Endothelial cell of umbilical vein (primary cell): ENCODE results near the gene DGKI. TPM values are rescaled to one million over a fixed set of nuclear protein-coding genes. Genes with fewer than 3 reads are reported as not detected.

Source experiments
- BruUV-seq: library from RNA; stranded (reverse); fragments of 400-500 nt; replicated peaks from 2 replicates; lab custom pipeline; 2021; lab: Mats Ljungman, UMichigan
- CTCF ChIA-PET: fragments of 300-600, 350-600 bp; sonication (Branson Sonifier 250); formaldehyde crosslinking; loops from one replicate; lab custom pipeline; 2021; ENCODE audit warnings: antibody characterized with exemption, inconsistent platforms; lab: Charles Lee
- POLR2A ChIA-PET: fragments of 300-600, 350-600 bp; sonication (Branson Sonifier 250); formaldehyde crosslinking; loops from one replicate; lab custom pipeline; 2021; ENCODE audit warnings: antibody characterized with exemption, inconsistent platforms; lab: Charles Lee
- DNase-seq: peaks from one replicate; pipeline ENCODE4 v3.0.0-alpha.2; 2011; ENCODE audit warnings: low read depth, low spot score
- FAIRE-seq: peaks from 2 replicates; lab custom pipeline; 2011; peaks lifted over from hg19 to GRCh38; lab: Jason Lieb, UNC
- H2AFZ ChIP-seq: 2 replicates; pipeline ENCODE4 v1.6.0; 2012; ENCODE audit warnings: low read depth, low read length, control low read depth, inconsistent platforms
- H3K27ac ChIP-seq: 2 replicates; pipeline ENCODE4 v1.5.1; 2011; ENCODE audit warnings: low read depth, mild to moderate bottlenecking, control low read depth, low read length, moderate library complexity; ENCODE audit not compliant: insufficient read depth
- H3K27me3 ChIP-seq, 2 experiments: 2 replicates each; pipeline versions ENCODE4 v1.6.0 to v1.6.1; 2011; ENCODE audit warnings: low read length in 2 of 2, mixed read lengths in 1 of 2; ENCODE audit not compliant: control insufficient read depth in 2 of 2, insufficient read depth in 2 of 2
- H3K36me3 ChIP-seq, 2 experiments: 2 replicates in 1 of 2; 3 replicates in 1 of 2; pipeline ENCODE4 v1.5.1; 2011; ENCODE audit warnings: low read length in 2 of 2, mild to moderate bottlenecking in 1 of 2, moderate library complexity in 1 of 2; ENCODE audit not compliant: control insufficient read depth in 2 of 2, insufficient read depth in 2 of 2; ENCODE audit errors: extremely low read depth in 1 of 2
- H3K4me1 ChIP-seq: 3 replicates; pipeline ENCODE4 v1.5.1; 2011; ENCODE audit warnings: mild to moderate bottlenecking, low read length; ENCODE audit not compliant: control insufficient read depth, insufficient read depth; ENCODE audit errors: extremely low read depth
- H3K4me2 ChIP-seq: 2 replicates; pipeline ENCODE4 v1.6.1; 2011; ENCODE audit warnings: low read length, control low read depth, mixed read lengths; ENCODE audit not compliant: insufficient read depth
- H3K4me3 ChIP-seq, 3 experiments: fragments of 200-600 bp in 1 of 3; sonication (generic), shearing (Covaris generic) in 1 of 3; replicated peaks in 1 of 3; 2 replicates each; pipeline ENCODE4 v1.5.1; 2011 to 2016; ENCODE audit warnings: control low read depth in 3 of 3, low read length in 3 of 3, mild to moderate bottlenecking in 2 of 3, inconsistent platforms in 1 of 3, low read depth in 1 of 3, moderate library complexity in 1 of 3; ENCODE audit not compliant: insufficient read depth in 1 of 3
- H3K79me2 ChIP-seq: 2 replicates; pipeline ENCODE4 v1.6.0; 2012; ENCODE audit warnings: low read length, inconsistent platforms; ENCODE audit not compliant: control insufficient read depth, insufficient read depth
- H3K9ac ChIP-seq: replicated peaks from 2 replicates; pipeline ENCODE3; 2011; ENCODE audit warnings: low read length, control low read depth; ENCODE audit not compliant: insufficient read depth; ENCODE audit errors: extremely low read depth
- H3K9me1 ChIP-seq: replicated peaks from 3 replicates; pipeline ENCODE4 v1.6.0; 2011; ENCODE audit warnings: mild to moderate bottlenecking, low read length; ENCODE audit not compliant: control insufficient read depth, insufficient read depth; ENCODE audit errors: extremely low read depth
- H3K9me3 ChIP-seq: replicated peaks from 2 replicates; pipeline ENCODE4 v1.5.1; 2012; ENCODE audit warnings: low read length, inconsistent platforms; ENCODE audit not compliant: control insufficient read depth, insufficient read depth
- H4K20me1 ChIP-seq: replicated peaks from 2 replicates; pipeline ENCODE3; 2011; ENCODE audit warnings: mild to moderate bottlenecking, low read length; ENCODE audit not compliant: control insufficient read depth, insufficient read depth; ENCODE audit errors: extremely low read depth
- CTCF ChIP-seq, 2 donors: IDR thresholded peaks; 1 replicate in 1 of 2; 2 replicates in 1 of 2; pipeline ENCODE4 v1.5.1; 2011; ENCODE audit warnings: low read length in 2 of 2, mild to moderate bottlenecking in 2 of 2, moderate library complexity in 2 of 2, control low read depth in 1 of 2, inconsistent platforms in 1 of 2, low read depth in 1 of 2; ENCODE audit not compliant: insufficient read depth in 1 of 2; ENCODE audit errors: extremely low read depth in 1 of 2
- EZH2 ChIP-seq: IDR thresholded peaks from 2 replicates; pipeline ENCODE4 v1.6.1; 2012; ENCODE audit warnings: borderline replicate concordance, low read depth, mild to moderate bottlenecking, moderate library complexity, low read length, inconsistent platforms; ENCODE audit not compliant: severe bottlenecking
- FOS ChIP-seq: IDR thresholded peaks from 2 replicates; pipeline ENCODE4 v1.6.1; 2011; ENCODE audit warnings: mild to moderate bottlenecking, low read length, moderate library complexity, borderline replicate concordance; ENCODE audit not compliant: insufficient read depth
- GATA2 ChIP-seq: IDR thresholded peaks from 2 replicates; pipeline ENCODE4 v1.7.0; 2011; ENCODE audit warnings: low read depth, mild to moderate bottlenecking, moderate library complexity, mixed read lengths, low read length; ENCODE audit not compliant: insufficient read length, insufficient read depth
- JUN ChIP-seq: IDR thresholded peaks from 2 replicates; pipeline ENCODE4 v1.6.1; 2011; ENCODE audit warnings: borderline replicate concordance, low read depth; ENCODE audit not compliant: insufficient read length, insufficient read depth
- MAX ChIP-seq: IDR thresholded peaks from 2 replicates; pipeline ENCODE4 v1.6.1; 2011; ENCODE audit not compliant: insufficient read depth, insufficient read length
- MYC ChIP-seq: IDR thresholded peaks from one replicate; pipeline ENCODE4 v1.6.1; 2011; ENCODE audit warnings: mild to moderate bottlenecking, low read depth, low read length
- POLR2A ChIP-seq: IDR thresholded peaks from 2 replicates; pipeline ENCODE4 v1.6.1; 2012; ENCODE audit warnings: low read depth, mild to moderate bottlenecking, control low read depth, low read length
- POLR2AphosphoS5 ChIP-seq: IDR thresholded peaks from 2 replicates; pipeline ENCODE4 v1.6.1; 2012; ENCODE audit warnings: low read depth, mild to moderate bottlenecking, control low read depth, low read length, moderate library complexity; ENCODE audit not compliant: insufficient read depth
- dilution Hi-C: fragments of 300-500 bp; cut with MboI; formaldehyde crosslinking; loops from one replicate; pipeline ENCODE4 v1.15.0; 2019; ENCODE audit warnings: low sequenced_read_pairs; ENCODE audit not compliant: extremely low pct_ligation_motif_present
- intact Hi-C: fragments of 100-400 bp; cut with micrococcal nuclease; formaldehyde crosslinking; loops from one replicate; pipeline ENCODE4 v1.10.0; 2022
- polyA plus RNA-seq, 4 experiments: library from polyadenylated mRNA; depleted of rRNA in 3 of 4; stranded (reverse) in 3 of 4; unstranded in 1 of 4; fragments of >200 nt; gene quantifications; 2 replicates each; pipeline versions ENCODE4 v1.2.1 to v1.2.3, GENCODE V29; 2011 to 2012; ENCODE audit warnings: missing spikeins in 1 of 4
- total RNA-seq: library from RNA; stranded (reverse); gene quantifications from 2 replicates; pipeline ENCODE4 v1.2.3, GENCODE V29; 2021

DGKI gene
- total and polyA plus RNA-seq, 2 donors (not counting 3 experiments of a cell fraction or from before 2014, with no cell fraction given): 0.11 to 0.51 TPM

- CTCF ChIA-PET: interaction anchor here (0.6 kb wide), 1 partner anchor 9 kb away, joined by 3 read pairs; no protein-coding TSS in a partner anchor
- no peak for TF ChIP-seq MAX
- TF ChIP-seq EZH2: no peak
- TF ChIP-seq GATA2: no peak
- no peak for TF ChIP-seq JUN
- no peak for TF ChIP-seq POLR2A
- no peak for TF ChIP-seq FOS
- TF ChIP-seq MYC: no peak
- TF ChIP-seq CTCF (IDR thresholded peaks at IDR 0.05; ENCODE audit: extremely low read depth in 1 of 2, insufficient read depth in 1 of 2, low read depth in 1 of 2, low read length in 2 of 2): no peak
- no peak for TF ChIP-seq POLR2AphosphoS5
- POLR2A ChIA-PET: no interaction called here
- Histone ChIP-seq H3K4me3 (no peak overlapping the region), H4K20me1 (no peaks in the 10 kb centered on the region), H3K9me1 (no peaks in the 10 kb centered on the region), H3K79me2 (no peaks in the 10 kb centered on the region), H3K4me1 (no peaks in the 10 kb centered on the region), H3K27me3 (peaks cover 0 to 3% of the 10 kb centered on the region in 2 experiments), H3K36me3 (no peaks in the 10 kb centered on the region), H3K9me3 (no peaks in the 10 kb centered on the region), H2AFZ (no peak overlapping the region), H3K9ac (no peak overlapping the region), H3K4me2 (no peak overlapping the region), H3K27ac (no peak overlapping the region)
- dilution Hi-C loops (no loop called here), intact Hi-C loops (no loop called here)
- FAIRE-seq (no peak), DNase-seq (no peak)
- BruUV-seq: no TSS peak
These were observed 95.3 kb downstream of the DGKI start for GRCh38 chr7:137751361-137752009.
